22Rv1 (cell line): Measurements from ENCODE around the gene IPCEF1.

Experiments used
- CTCF ChIP-seq: fragments of 450-650 bp; IDR thresholded peaks from 2 replicates; pipeline ENCODE4 v1.5.1; 2017; ENCODE audit warnings: mild to moderate bottlenecking
- ZFX ChIP-seq: fragments of 450-650 bp; IDR thresholded peaks from 2 replicates; pipeline ENCODE4 v1.6.1; 2017; ENCODE audit warnings: antibody characterized with exemption, borderline replicate concordance

GRCh38 chr6:154277629-154278017 lies 79.0 kb downstream of the IPCEF1 start:
- peak; percentile 38 for TF ChIP-seq CTCF
- no peak for TF ChIP-seq ZFX
